Hepatocyte (in vitro differentiated cells): ENCODE results near the gene FANCD2.
"Not testable (repeated sequence)": the region's sequence is repeated elsewhere in the genome, so short reads cannot be mapped to it uniquely, and the experiment has no call there.

Experiments used
- EZH2 ChIP-seq: fragments of 200-600 bp; sonication (generic); IDR thresholded peaks from 2 replicates; pipeline ENCODE4 v1.6.1; 2016; ENCODE audit warnings: antibody characterized with exemption, mild to moderate bottlenecking, borderline replicate concordance
- TF ChIP-seq, protein P1 (sequence below): fragments of 200-600 bp; sonication (generic); IDR thresholded peaks from 2 replicates; pipeline ENCODE4 v1.5.1; 2016; ENCODE audit warnings: antibody characterized with exemption, mild to moderate bottlenecking; ENCODE audit not compliant: poor library complexity

DNA sequence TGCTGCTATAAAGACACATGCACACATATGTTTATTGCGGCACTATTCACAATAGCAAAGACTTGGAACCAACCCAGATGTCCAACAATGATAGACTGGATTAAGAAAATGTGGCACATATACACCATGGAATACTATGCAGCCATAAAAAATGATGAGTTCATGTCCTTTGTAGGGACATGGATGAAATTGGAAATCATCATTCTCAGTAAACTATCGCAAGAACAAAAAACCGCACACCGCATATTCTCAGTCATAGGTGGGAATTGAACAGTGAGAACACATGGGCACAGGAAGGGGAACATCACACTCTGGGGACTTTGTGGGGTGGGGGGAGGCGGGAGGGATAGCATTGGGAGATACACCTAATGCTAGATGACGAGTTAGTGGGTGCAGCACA lies 26.8 kb downstream of the FANCD2 start:
- TF ChIP-seq, protein P1, sequence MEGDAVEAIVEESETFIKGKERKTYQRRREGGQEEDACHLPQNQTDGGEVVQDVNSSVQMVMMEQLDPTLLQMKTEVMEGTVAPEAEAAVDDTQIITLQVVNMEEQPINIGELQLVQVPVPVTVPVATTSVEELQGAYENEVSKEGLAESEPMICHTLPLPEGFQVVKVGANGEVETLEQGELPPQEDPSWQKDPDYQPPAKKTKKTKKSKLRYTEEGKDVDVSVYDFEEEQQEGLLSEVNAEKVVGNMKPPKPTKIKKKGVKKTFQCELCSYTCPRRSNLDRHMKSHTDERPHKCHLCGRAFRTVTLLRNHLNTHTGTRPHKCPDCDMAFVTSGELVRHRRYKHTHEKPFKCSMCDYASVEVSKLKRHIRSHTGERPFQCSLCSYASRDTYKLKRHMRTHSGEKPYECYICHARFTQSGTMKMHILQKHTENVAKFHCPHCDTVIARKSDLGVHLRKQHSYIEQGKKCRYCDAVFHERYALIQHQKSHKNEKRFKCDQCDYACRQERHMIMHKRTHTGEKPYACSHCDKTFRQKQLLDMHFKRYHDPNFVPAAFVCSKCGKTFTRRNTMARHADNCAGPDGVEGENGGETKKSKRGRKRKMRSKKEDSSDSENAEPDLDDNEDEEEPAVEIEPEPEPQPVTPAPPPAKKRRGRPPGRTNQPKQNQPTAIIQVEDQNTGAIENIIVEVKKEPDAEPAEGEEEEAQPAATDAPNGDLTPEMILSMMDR: not testable (repeated sequence)
- not testable (repeated sequence) for TF ChIP-seq EZH2
